ENCODE data around the gene EFCAB7. TPM values are rescaled to one million over a fixed set of nuclear protein-coding genes. Genes with fewer than 3 reads are reported as not detected.
A peak's percentile ranks its signal among the peaks of the same experiment; 100 is the strongest.

EFCAB7 gene
- total RNA-seq, 2 experiments from 2014 or later: 5.7 to 8.9 TPM

GRCh38 chr1:63548303-63548702, 25.0 kb downstream of the EFCAB7 start:
- ATAC-seq (ENCODE audit: poor library complexity) (no peak), DNase-seq (no peak)
- Mint-ChIP-seq H3K4me1 (ENCODE audit: low read depth) (no peaks in the 10 kb centered on the region), H3K9me3 (no peaks in the 10 kb centered on the region), H3K27me3 (no peaks in the 10 kb centered on the region), H3K36me3 (ENCODE audit: low read depth) (peaks cover 26% of the 10 kb centered on the region), H3K27ac (no peak overlapping the region), H3K4me3 (no peak overlapping the region)
- intact Hi-C loops (cut with DNase I, micrococcal nuclease): no loop called here
- no peaks in the 10 kb centered on the region for H3K27me3 ChIP-seq (ENCODE audit: control insufficient read depth in 1 of 2, insufficient read depth in 2 of 2, low read length in 2 of 2)
- no peak overlapping the region for H3K27ac ChIP-seq (ENCODE audit: low read depth in 1 of 2, low read length in 2 of 2)
- no peaks in the 10 kb centered on the region for H3K36me3 ChIP-seq (ENCODE audit: insufficient read depth, low read length)
- ChIA-PET POLR2A (no interaction called here), CTCF (no interaction called here)
- no peak for TF ChIP-seq CTCF (IDR thresholded peaks at IDR 0.05)
- H3K4me3 ChIP-seq (ENCODE audit: low read length): no peak overlapping the region
- H3K9me3 ChIP-seq (ENCODE audit: control insufficient read depth in 1 of 2, insufficient read depth in 1 of 2, low read length in 2 of 2): no peaks in the 10 kb centered on the region
- H3K4me1 ChIP-seq (ENCODE audit: insufficient read depth, low read length): no peaks in the 10 kb centered on the region

GRCh38 chr1:63548877-63549276, 25.6 kb downstream of the EFCAB7 start:
- peaks cover 30% of the 10 kb centered on the region for H3K36me3 Mint-ChIP-seq (ENCODE audit: low read depth)
- no peaks in the 10 kb centered on the region for H3K4me1 ChIP-seq (ENCODE audit: insufficient read depth, low read length)
- no peak overlapping the region for H3K4me3 ChIP-seq (ENCODE audit: low read length)
- H3K9me3 ChIP-seq (ENCODE audit: control insufficient read depth in 1 of 2, insufficient read depth in 1 of 2, low read length in 2 of 2): no peaks in the 10 kb centered on the region
- ATAC-seq (ENCODE audit: poor library complexity) (no peak), DNase-seq (peak in 1 of 14 experiments; percentile 20)
- no peaks in the 10 kb centered on the region for H3K27me3 ChIP-seq (ENCODE audit: control insufficient read depth in 1 of 2, insufficient read depth in 2 of 2, low read length in 2 of 2)
- H3K36me3 ChIP-seq (ENCODE audit: insufficient read depth, low read length): no peaks in the 10 kb centered on the region
- H3K4me1 Mint-ChIP-seq (ENCODE audit: low read depth): no peaks in the 10 kb centered on the region
- H3K9me3 Mint-ChIP-seq: no peaks in the 10 kb centered on the region
- no peak overlapping the region for H3K4me3 Mint-ChIP-seq
- no peak overlapping the region for H3K27ac ChIP-seq (ENCODE audit: low read depth in 1 of 2, low read length in 2 of 2)
- H3K27me3 Mint-ChIP-seq: no peaks in the 10 kb centered on the region
- intact Hi-C loops (cut with DNase I, micrococcal nuclease): no loop called here
- H3K27ac Mint-ChIP-seq: no peak overlapping the region
- TF ChIP-seq CTCF (IDR thresholded peaks at IDR 0.05): no peak
- ChIA-PET CTCF (no interaction called here), POLR2A (no interaction called here)

DNA sequence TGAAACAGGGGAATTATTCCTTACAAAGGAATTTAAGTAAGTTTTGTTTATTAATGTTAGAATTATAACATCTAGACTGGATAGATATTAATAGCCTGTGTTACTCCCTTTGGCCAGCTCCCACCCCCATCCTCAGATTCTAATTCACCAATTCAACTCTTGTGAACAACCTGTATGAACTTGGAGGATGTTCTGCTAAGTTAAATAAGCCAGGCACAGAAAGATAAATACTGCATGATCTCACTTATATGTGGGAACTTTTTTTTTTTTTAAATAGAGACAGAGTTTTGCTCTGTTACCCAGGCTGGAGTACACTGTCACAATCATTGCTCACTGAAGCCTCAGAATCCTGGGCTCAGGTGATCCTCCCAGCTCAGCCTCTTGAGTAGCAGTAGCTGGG, 32.2 kb downstream of the EFCAB7 start:
- DNase-seq (no peak), ATAC-seq (ENCODE audit: poor library complexity) (no peak)
- Mint-ChIP-seq H3K36me3 (ENCODE audit: low read depth) (peaks cover 11% of the 10 kb centered on the region), H3K27me3 (no peaks in the 10 kb centered on the region), H3K9me3 (no peaks in the 10 kb centered on the region), H3K4me1 (ENCODE audit: low read depth) (no peaks in the 10 kb centered on the region), H3K27ac (no peak overlapping the region), H3K4me3 (no peak overlapping the region)
- H3K36me3 ChIP-seq (ENCODE audit: insufficient read depth, low read length): peaks cover 3% of the 10 kb centered on the region
- POLR2A ChIA-PET: interaction anchor here (0.6 kb wide), 1 partner anchor 130 kb away, joined by 4 read pairs; no protein-coding TSS in a partner anchor
- intact Hi-C loops (cut with DNase I, micrococcal nuclease): no loop called here
- no peak overlapping the region for H3K4me3 ChIP-seq (ENCODE audit: low read length)
- CTCF ChIA-PET: no interaction called here
- H3K27me3 ChIP-seq (ENCODE audit: control insufficient read depth in 1 of 2, insufficient read depth in 2 of 2, low read length in 2 of 2): no peaks in the 10 kb centered on the region
- TF ChIP-seq CTCF (IDR thresholded peaks at IDR 0.05): no peak
- no peak overlapping the region for H3K27ac ChIP-seq (ENCODE audit: low read depth in 1 of 2, low read length in 2 of 2)
- H3K9me3 ChIP-seq (ENCODE audit: control insufficient read depth in 1 of 2, insufficient read depth in 1 of 2, low read length in 2 of 2): no peaks in the 10 kb centered on the region
- no peaks in the 10 kb centered on the region for H3K4me1 ChIP-seq (ENCODE audit: insufficient read depth, low read length)

All from CD4-positive, alpha-beta T cell (primary cell).